Islet of Langerhans (tissue), 1 donor: ENCODE results near the gene SEPTIN1.
"Not testable (repeated sequence)": the region's sequence is repeated elsewhere in the genome, so short reads cannot be mapped to it uniquely, and the experiment has no call there.

Source experiments
- FAIRE-seq: peaks from one replicate; lab custom pipeline; 2011; peaks lifted over from hg19 to GRCh38; lab: Jason Lieb, UNC

SEPTIN1 gene

DNA sequence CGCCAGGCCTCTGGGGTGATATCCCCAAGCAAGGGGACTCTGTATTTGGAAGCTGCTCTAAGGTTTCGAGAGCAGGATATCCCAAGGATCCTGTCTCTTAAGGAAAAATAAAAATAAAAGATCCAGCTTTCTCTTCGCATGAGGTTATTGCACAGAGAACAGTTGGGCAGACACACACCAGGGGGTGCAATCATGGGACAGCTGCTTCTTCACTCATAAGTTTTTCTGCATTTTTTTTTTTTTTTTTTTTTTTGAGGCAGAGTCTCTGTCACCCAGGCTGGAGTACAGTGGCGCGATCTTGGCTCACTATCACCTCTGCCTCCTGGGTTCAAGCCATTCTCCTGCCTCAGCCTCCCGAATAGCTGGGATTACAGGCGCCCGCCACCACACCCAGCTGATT, 40.4 kb downstream of the SEPTIN1 start:
- not testable (repeated sequence) for FAIRE-seq

- no peak for FAIRE-seq
Measured at GRCh38 chr16:30340621-30341020, 41.7 kb downstream of the SEPTIN1 start.

DNA sequence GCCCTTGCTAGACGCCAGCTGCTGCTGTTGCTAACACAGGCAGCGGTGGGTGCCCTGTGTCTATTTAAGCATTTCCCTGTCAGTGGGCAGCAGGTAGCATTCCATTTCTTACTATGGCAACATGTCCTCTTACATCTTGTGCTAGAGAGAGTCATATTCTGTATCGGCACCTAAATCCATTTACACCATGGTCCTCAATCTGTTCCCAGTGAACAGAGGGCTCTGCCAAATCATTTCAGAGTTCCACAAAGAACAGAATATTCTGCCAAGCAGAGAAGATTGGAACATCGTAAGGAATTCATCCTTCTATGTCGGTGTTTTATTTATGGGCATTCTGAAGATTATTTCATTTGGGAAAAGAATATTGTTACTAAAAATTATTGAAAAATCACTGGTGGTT, 43.6 kb downstream of the SEPTIN1 start:
- not testable (repeated sequence) for FAIRE-seq

GRCh38 chr16:30337964-30338357, 44.4 kb downstream of the SEPTIN1 start:
- FAIRE-seq: not testable (repeated sequence)

- no peak for FAIRE-seq
Measured at GRCh38 chr16:30335598-30336474, 46.5 kb downstream of the SEPTIN1 start.

- FAIRE-seq: not testable (repeated sequence)
Measured at GRCh38 chr16:30335028-30335597, 47.2 kb downstream of the SEPTIN1 start.

- FAIRE-seq: not testable (repeated sequence)
Measured at GRCh38 chr16:30334473-30334989, 47.8 kb downstream of the SEPTIN1 start.
